Fibroblast of lung (primary cell): ENCODE data around the gene EIF1AD.

ENCODE experiments used
- CTCF ChIP-seq, 2 donors: IDR thresholded peaks in 1 of 2; conservative IDR thresholded peaks in 1 of 2; 1 replicate in 1 of 2; 2 replicates in 1 of 2; pipeline ENCODE4 v1.5.1; 2011 to 2012; ENCODE audit warnings: low read length in 2 of 2, control low read depth in 1 of 2, inconsistent platforms in 1 of 2, low read depth in 1 of 2, mild to moderate bottlenecking in 1 of 2
- EZH2 ChIP-seq: IDR thresholded peaks from 2 replicates; pipeline ENCODE4 v1.5.1; 2012; ENCODE audit warnings: low read length, control low read depth, mild to moderate bottlenecking; ENCODE audit errors: missing control alignments

GRCh38 chr11:66014804-66015453 is 13.0 kb upstream of the EIF1AD start:
- TF ChIP-seq CTCF (conservative IDR thresholded peaks at IDR 0.05 in 1 of 2, IDR thresholded peaks at IDR 0.05 in 1 of 2; ENCODE audit: low read depth in 1 of 2, low read length in 2 of 2): no peak
- no peak for TF ChIP-seq EZH2
